ENCODE measurements around the gene XKR8.

The XKR8 gene

DNA sequence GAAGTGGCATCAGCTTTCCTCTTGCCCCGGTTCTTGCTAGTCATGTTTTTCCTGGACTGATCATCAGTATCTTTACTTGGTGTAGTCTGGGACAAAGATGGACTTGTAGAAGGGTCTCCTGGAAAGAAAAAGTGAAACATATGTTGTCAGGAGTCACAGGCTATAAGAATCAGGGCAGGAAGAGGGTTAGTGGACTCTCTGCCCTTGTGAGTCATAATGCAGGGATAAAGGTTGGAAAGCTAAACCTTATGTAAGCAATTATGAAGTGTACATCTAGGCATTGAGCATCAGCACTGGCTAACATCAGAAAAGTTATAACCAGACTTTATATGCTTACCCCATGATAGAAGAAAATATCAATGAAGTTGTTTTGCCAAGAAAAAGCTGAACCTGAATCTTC is 51.2 kb downstream of the XKR8 start:
- H3K9ac ChIP-seq (ENCODE audit: low read length) = no peak overlapping the region
- H3K4me3 ChIP-seq (ENCODE audit: low read length) = no peak overlapping the region
- no peaks in the 10 kb centered on the region for H3K4me1 ChIP-seq (ENCODE audit: control insufficient read depth, insufficient read depth, low read length)
- peaks cover 15% of the 10 kb centered on the region for H3K36me3 ChIP-seq (ENCODE audit: control insufficient read depth, insufficient read depth, low read length)
- no peak overlapping the region for H3K27ac ChIP-seq (ENCODE audit: low read depth, low read length)
- no peaks in the 10 kb centered on the region for H3K27me3 ChIP-seq (ENCODE audit: control insufficient read depth, insufficient read depth, low read length)

All from rectal smooth muscle tissue (tissue), 1 donor.